Measurements from ENCODE around the gene DIP2B.

DNA sequence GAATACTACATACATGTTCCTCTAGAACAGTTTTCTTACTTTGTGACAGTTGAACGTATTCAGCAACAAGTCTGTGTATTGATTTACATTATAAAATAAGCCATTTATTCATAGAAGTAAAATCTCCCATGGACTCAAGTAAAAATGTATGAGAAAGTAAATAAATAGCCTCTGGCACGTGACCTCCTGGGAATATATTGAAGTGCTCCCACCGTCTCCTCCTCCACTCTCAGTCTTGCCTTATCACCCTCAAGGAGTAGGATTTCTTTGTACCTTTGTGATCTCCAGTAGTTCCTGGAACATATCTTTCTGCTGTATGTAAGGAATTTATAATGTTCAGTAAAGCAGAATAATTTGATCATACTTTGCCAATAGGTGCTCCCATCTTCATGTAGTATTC lies 90.9 kb downstream of the DIP2B start:
- TF ChIP-seq, protein P1, sequence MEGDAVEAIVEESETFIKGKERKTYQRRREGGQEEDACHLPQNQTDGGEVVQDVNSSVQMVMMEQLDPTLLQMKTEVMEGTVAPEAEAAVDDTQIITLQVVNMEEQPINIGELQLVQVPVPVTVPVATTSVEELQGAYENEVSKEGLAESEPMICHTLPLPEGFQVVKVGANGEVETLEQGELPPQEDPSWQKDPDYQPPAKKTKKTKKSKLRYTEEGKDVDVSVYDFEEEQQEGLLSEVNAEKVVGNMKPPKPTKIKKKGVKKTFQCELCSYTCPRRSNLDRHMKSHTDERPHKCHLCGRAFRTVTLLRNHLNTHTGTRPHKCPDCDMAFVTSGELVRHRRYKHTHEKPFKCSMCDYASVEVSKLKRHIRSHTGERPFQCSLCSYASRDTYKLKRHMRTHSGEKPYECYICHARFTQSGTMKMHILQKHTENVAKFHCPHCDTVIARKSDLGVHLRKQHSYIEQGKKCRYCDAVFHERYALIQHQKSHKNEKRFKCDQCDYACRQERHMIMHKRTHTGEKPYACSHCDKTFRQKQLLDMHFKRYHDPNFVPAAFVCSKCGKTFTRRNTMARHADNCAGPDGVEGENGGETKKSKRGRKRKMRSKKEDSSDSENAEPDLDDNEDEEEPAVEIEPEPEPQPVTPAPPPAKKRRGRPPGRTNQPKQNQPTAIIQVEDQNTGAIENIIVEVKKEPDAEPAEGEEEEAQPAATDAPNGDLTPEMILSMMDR (conservative IDR thresholded peaks at IDR 0.05 in 1 of 2, IDR thresholded peaks at IDR 0.05 in 1 of 2; ENCODE audit: extremely low read depth in 1 of 2, insufficient read depth in 1 of 2, low read depth in 1 of 2, low read length in 2 of 2): no peak
- no peak for TF ChIP-seq EZH2 (IDR thresholded peaks at IDR 0.05; ENCODE audit: borderline replicate concordance, low read length)
